Gastrocnemius medialis (tissue), 4 donors: ENCODE data around the gene CAMP.

ENCODE experiments used
- POLR2A ChIP-seq, 2 donors: fragments of 450-650 bp; IDR thresholded peaks; one replicate each; pipeline ENCODE4 v1.6.1; 2017; ENCODE audit warnings: antibody characterized with exemption in 2 of 2, mild to moderate bottlenecking in 2 of 2, moderate library complexity in 2 of 2
- TF ChIP-seq, protein P1 (sequence below), 5 experiments: fragments of 450-650 bp in 3 of 5; fragments of 200-600 bp in 2 of 5; sonication (generic) in 2 of 5; IDR thresholded peaks in 4 of 5; conservative IDR thresholded peaks in 1 of 5; 1 replicate in 4 of 5; 2 replicates in 1 of 5; pipeline ENCODE4 v1.5.1; 2016 to 2019; ENCODE audit warnings: antibody characterized with exemption in 5 of 5, mild to moderate bottlenecking in 3 of 5, moderate library complexity in 3 of 5

DNA sequence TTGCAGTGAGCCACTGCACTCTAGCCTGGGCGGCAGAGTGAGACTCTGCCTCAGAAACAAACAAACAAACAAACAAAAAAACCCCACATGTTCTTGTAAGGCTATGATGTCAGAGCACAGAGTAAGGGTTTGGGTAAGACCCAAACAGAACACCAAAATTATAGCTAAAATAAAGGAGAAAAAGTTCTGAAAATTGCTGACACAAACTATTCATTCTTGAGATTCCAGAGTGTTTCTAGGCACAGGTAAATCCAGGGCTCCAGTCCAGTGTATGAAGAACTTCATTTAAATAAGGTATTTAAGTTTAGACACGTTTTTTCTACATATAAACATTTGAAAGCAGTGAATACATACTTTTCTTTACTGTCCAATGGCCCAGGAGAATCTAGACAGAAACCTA lies 39.0 kb upstream of the CAMP start:
- TF ChIP-seq POLR2A (IDR thresholded peaks at IDR 0.05) = no peak
- TF ChIP-seq, protein P1, sequence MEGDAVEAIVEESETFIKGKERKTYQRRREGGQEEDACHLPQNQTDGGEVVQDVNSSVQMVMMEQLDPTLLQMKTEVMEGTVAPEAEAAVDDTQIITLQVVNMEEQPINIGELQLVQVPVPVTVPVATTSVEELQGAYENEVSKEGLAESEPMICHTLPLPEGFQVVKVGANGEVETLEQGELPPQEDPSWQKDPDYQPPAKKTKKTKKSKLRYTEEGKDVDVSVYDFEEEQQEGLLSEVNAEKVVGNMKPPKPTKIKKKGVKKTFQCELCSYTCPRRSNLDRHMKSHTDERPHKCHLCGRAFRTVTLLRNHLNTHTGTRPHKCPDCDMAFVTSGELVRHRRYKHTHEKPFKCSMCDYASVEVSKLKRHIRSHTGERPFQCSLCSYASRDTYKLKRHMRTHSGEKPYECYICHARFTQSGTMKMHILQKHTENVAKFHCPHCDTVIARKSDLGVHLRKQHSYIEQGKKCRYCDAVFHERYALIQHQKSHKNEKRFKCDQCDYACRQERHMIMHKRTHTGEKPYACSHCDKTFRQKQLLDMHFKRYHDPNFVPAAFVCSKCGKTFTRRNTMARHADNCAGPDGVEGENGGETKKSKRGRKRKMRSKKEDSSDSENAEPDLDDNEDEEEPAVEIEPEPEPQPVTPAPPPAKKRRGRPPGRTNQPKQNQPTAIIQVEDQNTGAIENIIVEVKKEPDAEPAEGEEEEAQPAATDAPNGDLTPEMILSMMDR (IDR thresholded peaks at IDR 0.05 in 4 of 5, conservative IDR thresholded peaks at IDR 0.05 in 1 of 5) = no peak
